Adrenal gland (tissue), 12 donors: Measurements from ENCODE around the gene CCDC170. TPM values are rescaled to one million over a fixed set of nuclear protein-coding genes. Genes with fewer than 3 reads are reported as not detected.
A peak's percentile ranks its signal among the peaks of the same experiment; 100 is the strongest.

Experiments used
- DNase-seq, 7 donors: peaks; one replicate each; pipeline ENCODE4 v3.0.0-alpha.2; 2019 to 2020
- H3K27ac ChIP-seq, 5 donors: fragments of 200-600 bp; sonication (generic) in 4 of 5; 1 replicate in 3 of 5; 2 replicates in 2 of 5; pipeline versions ENCODE4 v1.5.1 to v1.8.0; 2016 to 2020; ENCODE audit warnings: mild to moderate bottlenecking in 1 of 5
- H3K27me3 ChIP-seq: fragments of 200-600 bp; 2 replicates; pipeline ENCODE4 v1.8.0; 2021
- H3K36me3 ChIP-seq, 2 donors: fragments of 200-600 bp; replicated peaks in 1 of 2; 1 replicate in 1 of 2; 2 replicates in 1 of 2; pipeline versions ENCODE4 v1.5.1 to v1.8.0; 2018 to 2022
- H3K4me1 ChIP-seq, 2 donors: fragments of 200-600 bp; replicated peaks in 1 of 2; 1 replicate in 1 of 2; 2 replicates in 1 of 2; pipeline versions ENCODE4 v1.5.1 to v1.8.0; 2018 to 2021
- H3K4me3 ChIP-seq, 4 donors: fragments of 200-600 bp; sonication (generic) in 3 of 4; one replicate each; pipeline ENCODE4 v1.5.1; 2016 to 2018
- H3K9me3 ChIP-seq, 3 donors: fragments of 200-600 bp; sonication (generic) in 1 of 3; replicated peaks in 1 of 3; 1 replicate in 2 of 3; 2 replicates in 1 of 3; pipeline versions ENCODE4 v1.5.1 to v1.8.0; 2016 to 2021
- POLR2A ChIP-seq, 2 donors: fragments of 450-650 bp; IDR thresholded peaks; one replicate each; pipeline ENCODE4 v1.6.1; 2017; ENCODE audit warnings: antibody characterized with exemption in 2 of 2, mild to moderate bottlenecking in 2 of 2, moderate library complexity in 1 of 2
- WGBS, 4 donors: extraction: QIAGEN DNeasy Blood & Tissue Kit in 2 of 4; methylation state at CpG; one replicate each; pipeline versions ENCODE4 v1.1.5 to v1.1.7; 2013 to 2017; 5-methylcytosine and 5-hydroxymethylcytosine counted together
- intact Hi-C, 2 donors: fragments of 100-400 bp; cut with DNase I; formaldehyde crosslinking; loops; one replicate each; pipeline versions ENCODE4 v1.14.1 to v1.15.0; 2022 to 2023
- polyA plus RNA-seq, 3 donors: library from polyadenylated mRNA; stranded (reverse); fragments of 200-250 nt in 2 of 3; fragments of 350-450 nt in 1 of 3; fragmentation: Illumina TruSeq in 1 of 3; extraction: RNeasy Lipid Tissue Mini Kit (QIAGEN cat#74804) in 1 of 3; gene quantifications; one replicate each; pipeline ENCODE4 v1.2.3, GENCODE V29; 2013 to 2014
- total RNA-seq, 9 donors: library from RNA; depleted of rRNA in 4 of 9; stranded (reverse); fragments of >200 nt in 4 of 9; fragments of 120-200 nt in 1 of 9; fragmentation: NEBNext Ultra II Directional in 1 of 9; extraction: Animal tissue kit (Norgen Biotek cat#: 25700) in 1 of 9; gene quantifications; one replicate each; pipeline versions ENCODE4 v1.1.0 to v1.2.4, GENCODE V29; 2013 to 2023
- TF ChIP-seq, protein P1 (sequence below), 6 experiments: fragments of 450-650 bp in 4 of 6; fragments of 200-600 bp in 2 of 6; sonication (generic) in 1 of 6; IDR thresholded peaks; 1 replicate in 5 of 6; 2 replicates in 1 of 6; pipeline versions ENCODE4 v1.5.1 to v1.8.0; 2016 to 2021; ENCODE audit warnings: antibody characterized with exemption in 6 of 6, mild to moderate bottlenecking in 2 of 6, moderate library complexity in 1 of 6
- donor health status: healthy with polysubstance abuse.
- donor health status: Bipolar disorder and iron deficiency.
- donor health status: DM: yes; HTN: yes; CAD: no.
- donor health status: DM: no; HTN: no; CAD: no.
- donor health status: DM: no; HTN: no; CAD: no.
- donor health status: DM: yes; HTN: yes; CAD: no.

The CCDC170 gene
- total and polyA plus RNA-seq, 12 donors, result 2.0 to 13.5 (median 6.1) TPM

DNA sequence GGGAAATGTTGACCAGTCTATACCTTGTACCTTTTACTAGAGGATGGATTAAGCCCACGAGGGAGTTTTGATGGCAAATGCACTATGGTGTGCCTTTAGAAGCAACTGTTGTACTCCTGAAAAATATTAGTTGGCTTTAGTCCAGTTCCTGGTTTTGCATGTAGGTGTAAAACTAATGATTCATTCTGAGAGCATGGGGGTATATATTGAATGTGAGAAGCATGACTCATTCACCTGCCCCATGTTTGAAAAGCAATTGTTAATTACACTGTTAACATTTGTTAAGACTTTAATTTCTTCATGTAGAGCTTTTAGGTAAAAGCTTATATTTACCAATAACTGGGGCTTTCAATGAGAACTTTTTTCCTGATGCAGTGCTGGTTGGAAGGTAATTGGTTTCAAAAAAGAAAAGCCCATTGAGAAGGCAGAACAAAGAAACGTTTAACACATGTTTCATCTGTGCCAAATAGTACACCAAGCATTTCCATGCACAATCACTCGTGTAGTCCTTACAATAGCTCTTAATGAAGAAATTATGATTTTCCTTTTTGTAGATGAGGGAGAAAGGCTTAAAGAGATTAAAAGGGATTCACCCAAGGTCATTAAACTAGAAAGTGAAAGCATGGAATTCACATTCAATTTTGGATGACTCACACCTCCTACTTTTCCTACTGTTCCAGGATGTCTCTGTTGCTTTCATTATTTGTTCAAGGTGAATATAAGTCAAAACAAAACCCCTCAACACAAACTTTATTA is 134.1 kb downstream of the CCDC170 start:
- intact Hi-C loops, result no loop called here
- no peaks in the 10 kb centered on the region for H3K4me1 ChIP-seq
- H3K9me3 ChIP-seq, result no peaks in the 10 kb centered on the region
- H3K36me3 ChIP-seq, result no peaks in the 10 kb centered on the region
- 42 to 59% (median 49%) methylated on average over 3 of the region's 3 CpGs for WGBS, 4 donors
- TF ChIP-seq, protein P1, sequence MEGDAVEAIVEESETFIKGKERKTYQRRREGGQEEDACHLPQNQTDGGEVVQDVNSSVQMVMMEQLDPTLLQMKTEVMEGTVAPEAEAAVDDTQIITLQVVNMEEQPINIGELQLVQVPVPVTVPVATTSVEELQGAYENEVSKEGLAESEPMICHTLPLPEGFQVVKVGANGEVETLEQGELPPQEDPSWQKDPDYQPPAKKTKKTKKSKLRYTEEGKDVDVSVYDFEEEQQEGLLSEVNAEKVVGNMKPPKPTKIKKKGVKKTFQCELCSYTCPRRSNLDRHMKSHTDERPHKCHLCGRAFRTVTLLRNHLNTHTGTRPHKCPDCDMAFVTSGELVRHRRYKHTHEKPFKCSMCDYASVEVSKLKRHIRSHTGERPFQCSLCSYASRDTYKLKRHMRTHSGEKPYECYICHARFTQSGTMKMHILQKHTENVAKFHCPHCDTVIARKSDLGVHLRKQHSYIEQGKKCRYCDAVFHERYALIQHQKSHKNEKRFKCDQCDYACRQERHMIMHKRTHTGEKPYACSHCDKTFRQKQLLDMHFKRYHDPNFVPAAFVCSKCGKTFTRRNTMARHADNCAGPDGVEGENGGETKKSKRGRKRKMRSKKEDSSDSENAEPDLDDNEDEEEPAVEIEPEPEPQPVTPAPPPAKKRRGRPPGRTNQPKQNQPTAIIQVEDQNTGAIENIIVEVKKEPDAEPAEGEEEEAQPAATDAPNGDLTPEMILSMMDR (IDR thresholded peaks at IDR 0.05), result no peak
- TF ChIP-seq POLR2A (IDR thresholded peaks at IDR 0.05), result no peak
- no peak for DNase-seq
- H3K27me3 ChIP-seq, result no peaks in the 10 kb centered on the region
- peak overlapping the region in 2 of 5 donors; percentile 22 to 60 for H3K27ac ChIP-seq
- peak overlapping the region in 2 of 4 donors; percentile 1 to 40 for H3K4me3 ChIP-seq

DNA sequence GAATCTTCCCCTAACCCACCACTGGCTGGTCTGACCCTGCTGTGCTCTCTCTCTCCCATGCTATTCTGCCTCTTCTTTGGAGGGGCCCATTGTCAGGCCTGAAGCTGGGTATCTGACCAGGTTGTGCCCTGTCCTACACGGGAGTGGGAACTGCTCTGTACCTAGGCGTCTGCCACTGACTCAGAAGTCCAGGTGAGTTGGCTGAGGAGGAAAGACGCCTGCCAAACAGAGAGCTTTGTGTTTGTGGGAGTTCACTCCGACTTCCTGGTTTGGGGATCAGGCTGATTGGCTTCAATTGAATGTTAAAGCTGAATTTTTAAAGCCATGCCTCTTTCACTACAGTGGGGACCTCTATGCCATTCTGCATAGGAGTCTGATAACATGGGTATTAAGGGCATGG is 136.0 kb downstream of the CCDC170 start:
- intact Hi-C loops, result no loop called here
- Histone ChIP-seq H3K27me3 (no peaks in the 10 kb centered on the region), H3K9me3 (no peaks in the 10 kb centered on the region), H3K27ac (no peak overlapping the region), H3K36me3 (no peaks in the 10 kb centered on the region), H3K4me1 (no peaks in the 10 kb centered on the region), H3K4me3 (no peak overlapping the region)
- DNase-seq, result no peak
- TF ChIP-seq, protein P1 (IDR thresholded peaks at IDR 0.05), result no peak
- TF ChIP-seq POLR2A (IDR thresholded peaks at IDR 0.05), result no peak
- 84 to 93% (median 88%) methylated on average over 3 to 4 of the region's 4 CpGs for WGBS, 4 donors

DNA sequence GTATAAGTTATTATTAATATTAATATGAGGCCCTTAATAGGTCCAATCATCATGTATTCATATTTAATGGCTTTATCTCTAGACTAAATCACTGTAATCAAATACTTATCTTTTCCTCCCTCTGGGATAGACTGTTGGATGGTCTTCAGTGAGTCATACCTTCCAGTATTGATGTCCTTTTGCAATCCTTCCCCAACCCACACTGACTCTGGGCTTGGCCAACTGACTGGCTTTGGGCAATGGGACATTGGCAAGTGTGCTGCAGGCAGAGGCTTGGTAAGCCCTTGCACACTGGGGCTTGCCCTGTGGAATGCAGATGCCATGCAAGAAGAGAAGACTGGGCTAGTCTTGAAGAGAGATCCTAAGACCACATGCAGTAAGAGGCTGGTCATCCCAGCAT is 136.6 kb downstream of the CCDC170 start:
- Histone ChIP-seq H3K4me3 (no peak overlapping the region), H3K4me1 (no peaks in the 10 kb centered on the region), H3K27me3 (no peaks in the 10 kb centered on the region), H3K27ac (no peak overlapping the region), H3K36me3 (no peaks in the 10 kb centered on the region), H3K9me3 (no peaks in the 10 kb centered on the region)
- intact Hi-C loops, result no loop called here
- TF ChIP-seq, protein P1 (IDR thresholded peaks at IDR 0.05), result no peak
- no peak for TF ChIP-seq POLR2A (IDR thresholded peaks at IDR 0.05)
- no peak for DNase-seq

DNA sequence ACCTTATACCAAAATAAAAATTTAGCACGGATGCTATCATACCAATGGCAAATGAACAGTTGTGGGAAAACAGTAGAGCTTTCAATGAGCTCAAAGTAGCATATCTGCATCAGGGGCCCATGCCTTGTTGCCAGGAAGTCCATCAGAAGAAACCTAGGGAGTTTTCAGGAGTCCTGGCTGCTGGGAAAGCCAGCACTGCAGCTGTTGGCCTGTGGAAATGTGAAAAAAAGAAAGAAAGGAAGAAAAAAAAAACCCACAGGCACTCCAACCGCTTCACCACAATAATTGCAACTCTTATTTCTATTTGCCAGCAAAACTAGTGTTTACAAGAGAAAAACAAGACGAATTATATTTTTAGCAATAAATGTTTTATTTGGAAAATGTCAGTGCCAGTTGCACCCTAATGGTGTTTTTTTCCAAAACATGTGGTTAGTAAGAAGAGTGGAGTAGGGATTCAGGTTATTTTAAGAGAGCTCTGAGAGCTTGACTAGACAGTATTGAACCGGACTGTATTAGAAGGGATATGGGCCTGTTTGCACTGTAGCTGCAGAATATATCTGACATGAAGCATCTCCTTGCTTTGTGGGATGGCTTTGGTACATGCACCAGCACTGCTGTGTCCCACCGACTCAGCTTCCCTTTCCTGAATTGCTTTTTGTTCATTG is 137.3 kb downstream of the CCDC170 start:
- no peak overlapping the region for H3K27ac ChIP-seq

More for the DNA sequence above, 137.3 kb downstream of the CCDC170 start:
- DNase-seq, result no peak
- Histone ChIP-seq H3K4me1 (no peaks in the 10 kb centered on the region), H3K36me3 (no peaks in the 10 kb centered on the region), H3K27me3 (no peaks in the 10 kb centered on the region), H3K9me3 (no peaks in the 10 kb centered on the region), H3K4me3 (no peak overlapping the region)
- intact Hi-C loops, result no loop called here
- 78 to 87% (median 83%) methylated on average over 5 of the region's 5 CpGs for WGBS, 4 donors
- TF ChIP-seq, protein P1 (IDR thresholded peaks at IDR 0.05), result no peak
- TF ChIP-seq POLR2A (IDR thresholded peaks at IDR 0.05), result no peak
